IMR-90 (cell line): ENCODE measurements around the gene EML5. TPM values are rescaled to one million over a fixed set of nuclear protein-coding genes. Genes with fewer than 3 reads are reported as not detected.
A peak's percentile ranks its signal among the peaks of the same experiment; 100 is the strongest.

Experiments
- ATAC-seq: fragments of 200-7000 bp; cut with Tn5 transposase; 2 replicates; pipeline ENCODE4 v1.9.1; 2020; ENCODE audit warnings: low read depth, mild to moderate bottlenecking, moderate library complexity
- BruUV-seq: library from RNA; stranded (reverse); fragments of 400-500 nt; replicated peaks from 2 replicates; lab custom pipeline; 2021; lab: Mats Ljungman, UMichigan
- CTCF ChIA-PET: fragments of 300-600 bp; formaldehyde crosslinking; extraction: SDS; loops from one replicate; lab custom pipeline; 2021; ENCODE audit warnings: antibody characterized with exemption; lab: Yijun Ruan, JAX
- POLR2A ChIA-PET: fragments of 300-600 bp; sonication (Branson Sonifier 250); formaldehyde crosslinking; loops from one replicate; lab custom pipeline; 2022; ENCODE audit warnings: antibody characterized with exemption; ENCODE audit not compliant: unreplicated experiment; lab: Charles Lee
- DNase-seq: peaks from one replicate; pipeline ENCODE4 v3.0.0; 2013
- H2AFZ ChIP-seq: replicated peaks from 2 replicates; pipeline ENCODE3; 2013; ENCODE audit warnings: low read length, mild to moderate bottlenecking; ENCODE audit not compliant: poor library complexity
- H2AK5ac ChIP-seq: 2 replicates; pipeline ENCODE4 v1.6.1; 2013; ENCODE audit warnings: low read depth, low read length, inconsistent platforms
- H2AK9ac ChIP-seq: replicated peaks from 2 replicates; pipeline ENCODE3; 2013; ENCODE audit warnings: mild to moderate bottlenecking, low read depth, low read length, moderate library complexity; ENCODE audit not compliant: poor library complexity
- H2BK120ac ChIP-seq: 2 replicates; pipeline ENCODE4 v1.6.1; 2013; ENCODE audit warnings: low read depth, low read length, inconsistent platforms
- H2BK15ac ChIP-seq: 3 replicates; pipeline ENCODE4 v1.6.1; 2013; ENCODE audit warnings: low read depth, low read length, inconsistent platforms
- H2BK20ac ChIP-seq: 2 replicates; pipeline ENCODE4 v1.6.1; 2013; ENCODE audit warnings: low read depth, mild to moderate bottlenecking, inconsistent platforms, low read length, moderate library complexity
- H2BK5ac ChIP-seq: 2 replicates; pipeline ENCODE4 v1.6.1; 2013; ENCODE audit warnings: mild to moderate bottlenecking, low read depth, low read length, inconsistent platforms; ENCODE audit not compliant: poor library complexity, severe bottlenecking
- H3K14ac ChIP-seq: replicated peaks from 2 replicates; pipeline ENCODE4 v1.6.1; 2013; ENCODE audit warnings: low read depth, low read length, inconsistent platforms
- H3K18ac ChIP-seq: 2 replicates; pipeline ENCODE4 v1.6.1; 2013; ENCODE audit warnings: low read depth, low read length, control low read depth
- H3K23ac ChIP-seq: 2 replicates; pipeline ENCODE4 v1.6.1; 2013; ENCODE audit warnings: low read depth, low read length, inconsistent platforms
- H3K27ac ChIP-seq: 2 replicates; pipeline ENCODE4 v1.5.1; 2013; ENCODE audit warnings: mild to moderate bottlenecking, control low read depth, low read length; ENCODE audit not compliant: insufficient read depth
- H3K27me3 ChIP-seq: 2 replicates; pipeline ENCODE4 v1.6.1; 2013; ENCODE audit warnings: low read length; ENCODE audit not compliant: control insufficient read depth, insufficient read depth
- H3K36me3 ChIP-seq: 2 replicates; pipeline ENCODE4 v1.6.1; 2013; ENCODE audit warnings: low read length, mixed read lengths; ENCODE audit not compliant: control insufficient read depth, insufficient read depth
- H3K4ac ChIP-seq: 2 replicates; pipeline ENCODE4 v1.6.1; 2013; ENCODE audit warnings: low read depth, low read length, inconsistent platforms
- H3K4me1 ChIP-seq: 2 replicates; pipeline ENCODE4 v1.6.1; 2013; ENCODE audit warnings: low read length, mixed read lengths; ENCODE audit not compliant: control insufficient read depth, insufficient read depth
- H3K4me2 ChIP-seq: 2 replicates; pipeline ENCODE4 v1.6.1; 2013; ENCODE audit warnings: low read depth, mild to moderate bottlenecking, control low read depth, low read length, moderate library complexity
- H3K4me3 ChIP-seq: 2 replicates; pipeline ENCODE4 v1.5.1; 2013; ENCODE audit warnings: low read depth, mild to moderate bottlenecking, control low read depth, low read length, moderate library complexity; ENCODE audit not compliant: insufficient read depth
- H3K56ac ChIP-seq: 2 replicates; pipeline ENCODE4 v1.6.1; 2013; ENCODE audit warnings: low read length, inconsistent platforms; ENCODE audit not compliant: insufficient read depth; ENCODE audit errors: extremely low read depth
- H3K79me1 ChIP-seq, 2 experiments: 2 replicates each; pipeline ENCODE4 v1.6.1; 2013; ENCODE audit warnings: low read length in 2 of 2, inconsistent platforms in 1 of 2, low read depth in 1 of 2
- H3K9ac ChIP-seq: 2 replicates; pipeline ENCODE4 v1.6.1; 2013; ENCODE audit warnings: low read depth, low read length, control low read depth
- H3K9me1 ChIP-seq: 2 replicates; pipeline ENCODE4 v1.6.1; 2013; ENCODE audit warnings: low read length, inconsistent platforms; ENCODE audit not compliant: insufficient read depth
- H3K9me3 ChIP-seq: 2 replicates; pipeline ENCODE4 v1.6.1; 2013; ENCODE audit warnings: low read length; ENCODE audit not compliant: control insufficient read depth, insufficient read depth
- H4K20me1 ChIP-seq: 2 replicates; pipeline ENCODE4 v1.6.1; 2013; ENCODE audit warnings: low read length, inconsistent platforms; ENCODE audit not compliant: insufficient read depth
- H4K5ac ChIP-seq: 2 replicates; pipeline ENCODE4 v1.6.1; 2013; ENCODE audit warnings: mild to moderate bottlenecking, low read depth, low read length, control low read depth
- H4K8ac ChIP-seq, 2 experiments: 2 replicates each; pipeline ENCODE4 v1.6.1; 2013; ENCODE audit warnings: low read depth in 2 of 2, low read length in 2 of 2, control low read depth in 1 of 2, inconsistent platforms in 1 of 2
- H4K91ac ChIP-seq: 2 replicates; pipeline ENCODE4 v1.6.1; 2013; ENCODE audit warnings: low read depth, low read length, inconsistent platforms; ENCODE audit not compliant: insufficient read depth
- FOS ChIP-seq: fragments of 150-350 bp; IDR thresholded peaks from 2 replicates; pipeline ENCODE4 v1.6.1; 2016; ENCODE audit warnings: low read depth, low read length
- RFX5 ChIP-seq: IDR thresholded peaks from 2 replicates; pipeline ENCODE4 v1.8.0; 2012; ENCODE audit warnings: low read depth, mild to moderate bottlenecking, low read length, moderate library complexity
- WGBS, 2 experiments: methylation state at CpG; one replicate each; pipeline versions ENCODE4 v1.1.5 to v1.1.7; 2013; ENCODE audit warnings: missing lambda C conversion rate in 2 of 2; ENCODE audit not compliant: insufficient read length in 1 of 2; ENCODE audit errors: extremely low coverage in 2 of 2; 5-methylcytosine and 5-hydroxymethylcytosine counted together
- dilution Hi-C: fragments of 300-500 bp; cut with HindIII; formaldehyde crosslinking; loops from one replicate; pipeline ENCODE4 v1.14.3; 2018; ENCODE audit warnings: low sequenced_read_pairs; ENCODE audit not compliant: unreplicated experiment
- in situ Hi-C: fragments of 300-500 bp; cut with MboI; formaldehyde crosslinking; loops from 3 replicates; pipeline ENCODE4 v1.14.3; 2019; ENCODE audit warnings: low sequenced_read_pairs, inconsistent platforms, mixed read lengths
- intact Hi-C: fragments of 100-400 bp; cut with micrococcal nuclease; formaldehyde crosslinking; loops from 2 replicates; pipeline ENCODE4 v1.10.0; 2022
- polyA plus RNA-seq, 3 experiments: library from polyadenylated mRNA; depleted of rRNA; stranded (reverse); fragments of >200 nt; gene quantifications; 2 replicates each; pipeline ENCODE4 v1.2.3, GENCODE V29; 2012; ENCODE audit warnings: low replicate concordance in 1 of 3
- total RNA-seq: library from RNA; depleted of rRNA; stranded (reverse); fragments of >200 nt; gene quantifications from 2 replicates; pipeline ENCODE4 v1.2.3, GENCODE V29; 2012
- TF ChIP-seq, protein P1 (sequence below): conservative IDR thresholded peaks from 2 replicates; pipeline ENCODE4 v1.5.1; 2012; ENCODE audit warnings: mild to moderate bottlenecking, low read depth, low read length, improper control_type of control experiment

EML5 gene
- total and polyA plus RNA-seq, 2 of the 4 experiments (the other 2 are of a cell fraction): 8.1 to 22.2 TPM

DNA sequence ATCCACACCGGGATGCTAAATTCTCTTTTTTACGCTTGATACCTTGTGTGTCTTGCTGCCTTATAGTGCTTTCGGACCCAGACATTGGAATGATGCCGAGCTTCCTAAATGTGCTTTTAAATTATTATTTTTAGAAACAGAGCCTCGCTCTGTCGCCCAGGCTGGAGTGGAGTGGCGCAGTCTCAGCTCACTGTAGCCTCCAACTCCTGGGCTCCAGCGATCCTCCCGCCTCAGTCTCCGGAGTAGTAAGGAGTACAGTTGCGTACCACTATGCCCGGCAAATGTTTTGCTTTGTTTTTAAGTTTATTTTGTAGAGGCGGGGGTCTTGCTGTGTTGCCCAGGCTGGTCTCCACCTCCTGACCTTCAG, 489 bp upstream of the EML5 start:
- H3K9me1 ChIP-seq: peaks cover 3% of the 10 kb centered on the region; the same call in 1 of the 2 replicates
- no peak for TF ChIP-seq RFX5
- TF ChIP-seq, protein P1, sequence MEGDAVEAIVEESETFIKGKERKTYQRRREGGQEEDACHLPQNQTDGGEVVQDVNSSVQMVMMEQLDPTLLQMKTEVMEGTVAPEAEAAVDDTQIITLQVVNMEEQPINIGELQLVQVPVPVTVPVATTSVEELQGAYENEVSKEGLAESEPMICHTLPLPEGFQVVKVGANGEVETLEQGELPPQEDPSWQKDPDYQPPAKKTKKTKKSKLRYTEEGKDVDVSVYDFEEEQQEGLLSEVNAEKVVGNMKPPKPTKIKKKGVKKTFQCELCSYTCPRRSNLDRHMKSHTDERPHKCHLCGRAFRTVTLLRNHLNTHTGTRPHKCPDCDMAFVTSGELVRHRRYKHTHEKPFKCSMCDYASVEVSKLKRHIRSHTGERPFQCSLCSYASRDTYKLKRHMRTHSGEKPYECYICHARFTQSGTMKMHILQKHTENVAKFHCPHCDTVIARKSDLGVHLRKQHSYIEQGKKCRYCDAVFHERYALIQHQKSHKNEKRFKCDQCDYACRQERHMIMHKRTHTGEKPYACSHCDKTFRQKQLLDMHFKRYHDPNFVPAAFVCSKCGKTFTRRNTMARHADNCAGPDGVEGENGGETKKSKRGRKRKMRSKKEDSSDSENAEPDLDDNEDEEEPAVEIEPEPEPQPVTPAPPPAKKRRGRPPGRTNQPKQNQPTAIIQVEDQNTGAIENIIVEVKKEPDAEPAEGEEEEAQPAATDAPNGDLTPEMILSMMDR: no peak; the same call in 1 of the 2 replicates
- TF ChIP-seq FOS: no peak
- intact Hi-C loops (loop anchor here (2.0 kb wide), 1 partner anchor 202 kb away; no protein-coding TSS in a partner anchor), in situ Hi-C loops (no loop called here), dilution Hi-C loops (no loop called here)
- peak overlapping the region; percentile 66 for H2AK9ac ChIP-seq
- H3K79me1 ChIP-seq: peaks cover 0 to 24% of the 10 kb centered on the region in 2 experiments; a peak in 2 of 4 replicates
- peak overlapping the region; percentile 31; the same call in 1 of the 2 replicates for H4K5ac ChIP-seq
- peak overlapping the region; percentile 99 for H2AFZ ChIP-seq
- peak overlapping the region; percentile 52; the same call in 1 of the 2 replicates for H3K4ac ChIP-seq
- H3K23ac ChIP-seq: peak overlapping the region; percentile 16; the same call in 1 of the 2 replicates
- no TSS peak for BruUV-seq
- H3K27me3 ChIP-seq: no peaks in the 10 kb centered on the region; the same call in 1 of the 2 replicates
- H3K9me3 ChIP-seq: no peaks in the 10 kb centered on the region
- peak overlapping the region; percentile 84 for H3K4me2 ChIP-seq
- H3K4me3 ChIP-seq: peak overlapping the region; percentile 91
- DNase-seq (no peak), ATAC-seq (no peak)
- peak overlapping the region; percentile 52; the same call in 1 of the 3 replicates for H2BK15ac ChIP-seq
- no peaks in the 10 kb centered on the region for H4K20me1 ChIP-seq
- H3K18ac ChIP-seq: no peak overlapping the region
- peak overlapping the region; percentile 70 for H2AK5ac ChIP-seq
- H4K91ac ChIP-seq: peak overlapping the region; percentile 47; the same call in 1 of the 2 replicates
- H4K8ac ChIP-seq: peak overlapping the region; percentile 54 to 63; a peak in 2 of 4 replicates
- ChIA-PET POLR2A (interaction anchor here (0.6 kb wide), 1 partner anchor 93 kb away, joined by 3 read pairs; no protein-coding TSS in a partner anchor), CTCF (interaction anchor here (1.0 kb wide), 1 partner anchor 63 kb away, joined by 4 read pairs; no protein-coding TSS in a partner anchor)
- peak overlapping the region; percentile 68 for H3K9ac ChIP-seq
- no peak overlapping the region for H3K56ac ChIP-seq
- 0 out of 2 replicates have a peak, but pooled peaks cover 1% of the 10 kb centered on the region for H3K4me1 ChIP-seq
- no CpG with 5 or more reads among the region's 13 CpGs for WGBS, 2 experiments
- peak overlapping the region; percentile 70 for H2BK5ac ChIP-seq
- H3K14ac ChIP-seq: peak overlapping the region; percentile 85
- H3K27ac ChIP-seq: peak overlapping the region; percentile 58; the same call in 1 of the 2 replicates
- H2BK20ac ChIP-seq: peak overlapping the region; percentile 73
- H2BK120ac ChIP-seq: peak overlapping the region; percentile 42
- no peaks in the 10 kb centered on the region for H3K36me3 ChIP-seq
